GM18519 (cell line): ENCODE results near the gene GPR143.

Source experiments
- ATAC-seq: cut with Tn5 transposase; IDR thresholded peaks from one replicate; pipeline ENCODE4 v1.9.1; 2021; ENCODE audit warnings: mild to moderate bottlenecking, moderate library complexity; ENCODE audit not compliant: unreplicated experiment, low FRiP score

Gene GPR143

GRCh38 chrX:9710332-9710731 lies 55.3 kb downstream of the GPR143 start:
- ATAC-seq, result no peak

DNA sequence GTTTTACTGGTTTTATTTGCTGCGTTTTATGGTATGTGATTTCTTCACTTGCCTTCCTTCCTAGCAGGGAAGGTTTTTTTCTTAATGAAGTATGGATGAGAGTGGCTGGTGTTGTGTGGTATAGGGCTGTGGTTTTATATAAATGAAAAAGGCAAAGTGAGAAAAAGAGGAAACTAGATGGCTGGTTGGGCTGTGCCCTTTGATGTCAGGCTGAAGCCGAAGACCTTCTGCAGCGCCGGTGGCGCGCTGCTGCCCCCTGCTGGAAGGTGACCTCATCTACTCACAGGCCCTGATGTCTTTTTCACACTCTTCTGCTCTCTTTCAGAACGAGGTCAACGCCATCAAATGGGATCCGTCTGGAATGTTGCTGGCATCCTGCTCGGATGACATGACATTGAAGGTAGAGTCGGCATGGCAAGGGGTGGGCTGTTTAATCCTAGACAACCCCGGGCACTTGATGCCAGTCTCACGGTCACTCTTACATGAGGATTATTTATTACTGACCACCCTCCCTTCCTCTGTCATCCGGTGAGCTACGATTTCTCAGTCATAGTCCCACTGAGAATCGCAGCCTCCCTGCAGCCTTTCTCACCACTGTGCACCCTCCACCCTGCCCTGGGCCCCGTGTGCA lies 56.6 kb downstream of the GPR143 start:
- peak; percentile 67 for ATAC-seq

DNA sequence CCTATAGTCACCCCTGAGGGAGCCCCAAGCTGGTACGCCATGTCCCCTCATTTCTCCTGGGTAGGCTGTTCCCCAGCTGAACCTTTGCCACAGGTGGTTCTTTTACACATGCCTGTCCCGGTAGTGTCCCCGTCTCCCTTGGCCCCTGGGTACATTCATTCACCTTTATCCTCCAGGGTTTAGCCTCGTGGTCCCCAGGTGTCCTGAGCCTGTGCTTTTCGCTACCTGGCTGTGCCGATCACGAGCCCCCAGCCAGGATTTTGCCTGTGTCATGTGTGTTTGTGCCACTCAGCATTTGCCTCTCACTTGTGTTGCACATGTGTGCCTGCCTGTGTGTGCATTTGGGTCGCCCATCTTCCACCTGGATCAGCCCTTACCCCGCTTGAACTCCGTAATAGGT lies 57.6 kb downstream of the GPR143 start:
- no peak for ATAC-seq

- no peak for ATAC-seq
Measured at GRCh38 chrX:9707306-9708033, 58.2 kb downstream of the GPR143 start.

GRCh38 chrX:9706421-9706820 lies 59.2 kb downstream of the GPR143 start:
- no peak for ATAC-seq

- no peak for ATAC-seq
Measured at GRCh38 chrX:9704876-9705465, 60.7 kb downstream of the GPR143 start.

GRCh38 chrX:9703406-9703805 lies 62.2 kb downstream of the GPR143 start:
- ATAC-seq, result no peak

DNA sequence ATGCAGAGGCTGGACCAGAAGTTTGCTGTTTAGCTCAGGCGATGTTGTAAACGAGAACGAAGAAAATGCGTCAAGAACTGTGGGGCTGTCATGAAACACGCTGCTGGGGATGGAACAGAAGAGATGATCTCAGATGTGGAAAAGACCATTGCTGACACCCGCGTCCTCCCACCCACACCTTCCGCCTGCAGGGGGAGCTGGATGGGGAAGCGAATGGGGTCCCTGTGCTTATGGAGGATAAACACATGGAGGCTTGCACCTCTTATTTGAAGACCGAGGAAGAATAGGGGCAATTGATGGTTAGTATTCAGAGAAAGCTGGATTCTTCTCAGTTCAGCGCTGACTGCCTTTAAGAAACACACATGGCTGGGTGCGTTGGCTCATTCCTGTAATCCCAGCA lies 63.9 kb downstream of the GPR143 start:
- ATAC-seq, result no peak

GRCh38 chrX:9700555-9700954 lies 65.1 kb downstream of the GPR143 start:
- no peak for ATAC-seq

DNA sequence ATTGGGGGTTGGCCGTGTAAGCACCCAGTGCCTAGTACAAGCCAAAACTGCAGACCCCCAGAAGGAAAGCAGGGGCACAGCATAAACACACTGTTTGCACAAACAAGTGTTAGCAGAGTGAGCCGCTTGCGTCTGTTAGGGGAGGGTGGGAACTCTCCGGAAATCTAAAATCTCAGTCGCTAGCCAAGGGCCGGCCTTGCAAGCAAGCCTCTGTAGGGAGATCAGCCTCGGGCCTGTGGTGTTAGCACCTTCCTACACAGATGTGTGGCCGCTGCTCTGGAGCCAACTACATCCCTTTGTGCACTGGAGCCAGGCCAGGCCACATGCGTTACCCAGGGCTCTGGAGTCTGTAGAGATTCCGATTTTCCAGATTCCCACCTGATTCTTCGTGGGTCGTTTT lies 67.1 kb downstream of the GPR143 start:
- no peak for ATAC-seq

DNA sequence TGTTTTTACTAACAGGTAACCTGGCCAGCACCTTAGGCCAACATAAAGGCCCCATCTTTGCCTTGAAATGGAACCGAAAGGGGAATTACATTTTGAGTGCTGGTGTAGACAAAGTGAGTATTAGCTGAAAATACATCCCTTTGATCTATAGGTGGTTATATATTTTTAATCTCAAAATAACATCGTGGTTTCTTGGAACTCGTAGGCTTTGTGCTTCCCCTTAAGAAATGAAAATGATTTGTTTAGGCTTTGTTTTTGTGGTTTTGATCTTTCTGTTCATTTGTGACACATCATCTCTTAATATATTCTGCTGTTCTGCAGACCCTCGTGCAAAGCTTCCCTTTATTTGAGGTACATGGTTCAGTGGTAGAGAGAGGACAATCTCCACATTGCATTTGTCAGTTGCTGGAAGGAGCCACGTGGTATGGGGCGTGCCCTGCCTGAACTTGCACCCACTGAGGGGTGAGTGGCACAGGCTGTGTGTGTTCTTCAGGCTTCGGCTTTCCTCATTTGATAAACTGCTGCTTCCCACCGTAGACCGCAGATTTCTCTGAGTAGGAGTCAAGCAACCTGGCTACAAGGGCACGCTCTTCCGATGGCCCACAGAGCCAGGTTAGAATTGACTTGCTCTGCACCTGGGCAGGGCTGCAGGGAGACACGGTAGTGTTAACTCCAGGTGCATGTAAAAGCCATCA lies 72.2 kb downstream of the GPR143 start:
- no peak for ATAC-seq

DNA sequence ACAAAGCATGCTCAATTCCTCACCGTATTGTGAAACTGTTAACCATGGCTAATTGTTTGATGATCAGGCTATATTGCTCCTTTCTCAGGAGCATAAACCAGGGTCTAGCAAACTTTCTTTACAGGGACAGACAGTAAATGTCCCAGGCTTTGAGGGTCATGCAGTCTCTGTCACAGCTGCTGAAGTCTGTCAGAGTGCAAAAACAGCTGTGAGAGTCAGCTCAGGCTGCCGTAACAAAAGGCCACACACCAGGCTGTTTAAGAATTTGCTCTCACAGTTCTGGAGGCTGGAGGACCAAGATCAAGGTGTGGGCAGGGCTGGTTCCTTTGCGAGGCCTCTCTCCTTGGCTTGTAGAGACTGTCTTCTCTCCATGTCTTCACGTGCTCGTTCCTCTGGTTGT lies 75.6 kb downstream of the GPR143 start:
- no peak for ATAC-seq

GRCh38 chrX:9688833-9689232 lies 76.8 kb downstream of the GPR143 start:
- no peak for ATAC-seq

DNA sequence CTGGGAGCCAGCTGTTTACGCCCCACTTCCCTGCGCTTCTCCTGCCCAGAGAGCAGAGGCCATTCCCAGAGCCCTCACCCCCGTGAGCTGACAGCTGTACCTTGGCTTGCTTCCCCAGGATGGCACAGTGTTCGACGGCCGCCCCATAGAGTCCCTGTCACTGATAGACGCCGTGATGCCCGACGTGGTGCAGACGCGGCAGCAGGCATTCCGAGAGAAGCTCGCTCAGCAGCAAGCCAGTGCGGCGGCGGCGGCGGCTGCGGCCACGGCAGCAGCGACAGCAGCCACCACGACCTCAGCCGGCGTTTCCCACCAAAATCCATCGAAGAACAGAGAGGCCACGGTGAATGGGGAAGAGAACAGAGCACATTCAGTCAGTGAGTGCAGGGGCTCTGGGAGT lies 77.7 kb downstream of the GPR143 start:
- no peak for ATAC-seq

DNA sequence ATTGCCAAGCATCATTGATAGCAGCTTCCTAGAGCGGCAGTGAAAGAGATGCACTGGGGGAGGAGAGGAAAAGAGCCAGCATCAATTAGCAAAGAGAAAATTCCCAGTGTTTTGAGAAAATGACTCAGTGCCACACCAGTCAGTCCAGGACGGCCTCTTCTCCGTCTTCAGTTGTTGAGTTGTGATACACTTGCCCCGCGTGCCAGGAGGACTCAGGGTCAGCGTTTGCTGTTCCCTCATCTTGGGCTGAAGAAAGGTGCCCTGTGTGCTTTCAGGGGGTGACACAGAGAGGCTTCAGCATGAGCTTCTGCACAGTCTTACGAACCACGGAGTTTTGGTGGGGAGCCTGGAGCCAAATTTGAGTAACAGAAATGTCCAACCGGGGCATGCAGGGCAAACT lies 82.3 kb downstream of the GPR143 start:
- no peak for ATAC-seq

GRCh38 chrX:9682861-9683260 lies 82.8 kb downstream of the GPR143 start:
- ATAC-seq, result no peak

GRCh38 chrX:9682456-9682855 lies 83.2 kb downstream of the GPR143 start:
- no peak for ATAC-seq

GRCh38 chrX:9681422-9681821 lies 84.2 kb downstream of the GPR143 start:
- no peak for ATAC-seq

GRCh38 chrX:9681011-9681410 lies 84.6 kb downstream of the GPR143 start:
- ATAC-seq, result no peak

GRCh38 chrX:9678215-9678965 lies 87.3 kb downstream of the GPR143 start:
- ATAC-seq, result no peak
